Pons (tissue), 1 donor: ENCODE results near the gene ALAS1.
"Not testable (repeated sequence)": the region's sequence is repeated elsewhere in the genome, so short reads cannot be mapped to it uniquely, and the experiment has no call there.

Source experiments
- DNase-seq: peaks from one replicate; pipeline ENCODE4 v3.0.0-alpha.2; 2016; ENCODE audit warnings: low spot score

The ALAS1 gene

GRCh38 chr3:52197842-52198625 lies at the start of gene ALAS1:
ALAS1 (plus strand) TSS chr3:52198160; CDS start chr3:52199242, 1,082 bp downstream.
- DNase-seq = peak; percentile 90

DNA sequence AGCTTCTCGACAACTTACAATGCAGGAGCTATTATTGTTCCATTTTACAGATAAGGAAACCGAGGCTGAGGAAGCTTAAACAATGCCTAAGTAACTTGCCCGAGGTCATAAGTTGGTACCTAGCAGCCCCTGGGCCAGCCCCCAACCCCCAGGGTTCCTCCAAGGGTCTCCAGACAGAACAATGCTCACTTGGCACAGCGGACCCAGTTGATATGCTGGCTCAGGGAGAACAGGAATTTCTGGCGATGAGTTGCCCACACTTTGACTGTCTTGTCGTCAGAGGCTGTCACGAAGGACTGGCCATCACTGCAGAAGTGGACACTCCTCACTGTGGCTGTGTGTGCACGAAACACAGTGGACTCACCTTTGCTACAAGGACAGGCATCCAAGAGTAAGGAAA lies 48.9 kb upstream of the ALAS1 start:
- no peak for DNase-seq

DNA sequence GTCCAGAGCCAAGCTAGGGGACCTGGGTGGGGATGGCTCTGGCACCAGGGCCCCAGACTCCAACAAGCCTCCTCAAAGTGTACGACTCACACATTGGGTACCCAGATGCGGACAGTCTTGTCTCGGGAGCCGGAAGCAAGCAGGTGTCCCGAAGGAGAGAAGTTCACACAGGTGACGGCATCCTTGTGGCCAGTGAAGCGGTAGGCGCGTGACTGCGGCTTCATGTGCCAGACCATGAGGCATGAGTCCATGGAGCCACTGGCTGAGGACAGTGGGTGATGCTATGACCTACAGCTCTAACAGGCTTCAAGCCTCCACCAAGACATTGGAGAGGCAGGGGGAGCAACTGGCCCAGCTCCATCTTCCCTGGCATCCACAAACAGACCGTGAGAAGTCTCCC lies 48.2 kb upstream of the ALAS1 start:
- DNase-seq = no peak

- no peak for DNase-seq
Observed at GRCh38 chr3:52150357-52150756, 47.6 kb upstream of the ALAS1 start.

DNA sequence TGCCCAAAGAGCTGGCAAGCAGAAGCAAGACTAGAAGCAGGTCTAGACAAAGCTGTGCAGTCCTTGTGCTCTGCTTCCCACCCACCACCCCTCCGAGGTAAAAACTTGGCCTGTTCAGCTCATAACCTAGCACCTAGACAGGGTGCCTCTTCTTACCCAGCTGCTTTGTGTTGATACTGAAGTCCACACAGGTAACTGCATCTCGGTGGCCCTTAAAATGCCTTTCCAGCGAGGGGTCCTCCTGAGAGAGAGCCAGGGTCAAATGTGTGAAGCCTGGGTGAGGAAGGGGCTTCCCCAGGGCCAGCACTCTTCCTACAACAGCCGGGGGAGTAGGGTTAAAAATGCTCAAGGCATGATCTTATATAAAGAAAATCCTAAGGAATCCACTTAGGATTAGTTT lies 47.1 kb upstream of the ALAS1 start:
- DNase-seq = no peak

GRCh38 chr3:52151991-52152390 lies 46.0 kb upstream of the ALAS1 start:
- DNase-seq = not testable (repeated sequence)

GRCh38 chr3:52153389-52154096 lies 44.4 kb upstream of the ALAS1 start:
- no peak for DNase-seq

GRCh38 chr3:52154135-52155094 lies 43.5 kb upstream of the ALAS1 start, which contains the start of gene POC1A:
POC1A (minus strand) TSS chr3:52154423; CDS start chr3:52154372, 51 bp downstream.
- DNase-seq = peak; percentile 94

GRCh38 chr3:52155912-52156311 lies 42.0 kb upstream of the ALAS1 start:
- DNase-seq = no peak

DNA sequence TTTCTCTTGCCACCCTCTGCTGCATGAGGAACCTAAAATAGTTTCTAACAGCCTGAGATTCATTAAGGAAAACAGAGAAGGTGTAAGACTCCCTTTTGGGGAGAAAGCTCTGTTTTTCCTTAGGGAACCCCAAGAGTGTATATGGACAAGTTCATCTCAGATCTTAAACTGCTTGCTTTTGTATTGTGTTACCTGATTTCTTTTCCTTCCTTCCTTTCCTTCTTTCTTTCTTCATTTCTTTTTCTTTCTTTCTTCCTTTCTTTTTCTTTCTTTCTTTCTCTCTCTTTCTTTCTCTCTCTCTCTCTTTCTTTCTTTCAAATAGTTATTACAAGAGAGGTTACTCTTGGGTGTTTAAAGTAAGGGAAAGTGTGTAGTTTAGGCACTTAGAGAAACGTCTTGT lies 38.5 kb upstream of the ALAS1 start:
- no peak for DNase-seq

DNA sequence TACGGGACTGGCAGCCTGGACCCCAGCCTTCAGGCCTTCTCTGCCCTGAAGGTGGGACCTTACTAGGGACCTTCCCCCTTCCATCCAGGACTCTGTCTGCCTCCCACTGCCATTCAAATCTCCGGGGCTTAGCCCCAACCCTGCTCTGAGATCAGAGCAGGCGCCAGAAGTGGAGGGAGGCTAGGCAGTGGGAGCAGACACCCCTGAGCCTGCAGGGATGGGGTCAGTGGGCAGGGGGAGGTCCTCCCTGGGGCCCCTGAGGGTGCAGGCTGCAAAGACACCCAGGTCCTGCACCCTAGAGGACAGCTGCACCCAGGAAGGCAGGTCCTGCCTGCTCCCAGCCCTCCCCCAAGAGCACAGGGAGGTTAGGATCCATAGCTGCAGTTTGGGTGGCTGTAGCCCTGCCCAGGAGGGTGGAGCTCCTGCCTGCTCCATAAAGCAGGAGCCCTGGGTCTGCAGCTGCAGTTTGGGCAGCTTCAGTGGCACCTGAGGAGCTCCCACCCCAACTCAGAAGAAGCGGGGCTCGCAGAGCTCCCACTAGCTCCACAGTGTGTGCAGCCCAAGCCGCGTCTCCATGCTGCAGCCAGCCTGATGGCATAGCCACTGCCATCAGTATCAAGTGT lies 35.6 kb upstream of the ALAS1 start:
- no peak for DNase-seq

DNA sequence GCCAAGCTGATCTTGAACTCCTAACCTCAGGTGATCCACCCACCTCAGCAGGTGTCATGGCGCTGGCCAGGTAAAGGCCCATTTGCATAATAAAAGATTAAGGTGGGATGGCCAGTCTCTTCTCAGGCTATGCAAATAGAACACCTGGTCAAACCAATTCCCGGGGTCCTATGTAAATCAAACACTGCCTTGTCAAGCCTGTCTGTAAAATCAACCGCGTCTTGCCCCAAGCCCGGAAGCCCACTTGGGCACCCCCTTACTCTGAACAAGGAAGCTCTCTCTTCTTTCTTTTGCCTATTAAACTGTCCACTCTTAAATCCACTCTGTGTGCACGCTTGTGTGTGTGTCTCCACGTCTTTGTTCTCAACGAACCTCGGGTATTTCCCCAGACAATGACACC lies 30.7 kb upstream of the ALAS1 start:
- no peak for DNase-seq

DNA sequence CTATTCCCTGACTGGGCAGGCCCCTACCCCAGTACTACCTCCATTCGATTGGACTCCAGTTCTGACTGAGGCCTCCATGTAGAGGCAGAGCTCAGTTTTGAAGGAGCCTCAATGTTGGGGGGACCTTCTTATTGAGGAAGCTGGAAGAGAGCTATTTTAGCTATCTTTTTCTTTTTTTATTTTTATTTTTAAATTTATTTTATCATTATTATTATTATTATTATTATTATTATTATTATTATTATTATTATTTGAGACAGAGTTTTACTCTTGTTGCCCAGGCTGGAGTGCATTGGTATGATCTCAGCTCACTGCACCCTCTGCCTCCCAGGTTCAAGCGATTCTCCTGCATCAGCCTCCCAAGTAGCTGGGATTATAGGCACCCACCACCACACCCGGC lies 27.7 kb upstream of the ALAS1 start:
- DNase-seq = not testable (repeated sequence)

DNA sequence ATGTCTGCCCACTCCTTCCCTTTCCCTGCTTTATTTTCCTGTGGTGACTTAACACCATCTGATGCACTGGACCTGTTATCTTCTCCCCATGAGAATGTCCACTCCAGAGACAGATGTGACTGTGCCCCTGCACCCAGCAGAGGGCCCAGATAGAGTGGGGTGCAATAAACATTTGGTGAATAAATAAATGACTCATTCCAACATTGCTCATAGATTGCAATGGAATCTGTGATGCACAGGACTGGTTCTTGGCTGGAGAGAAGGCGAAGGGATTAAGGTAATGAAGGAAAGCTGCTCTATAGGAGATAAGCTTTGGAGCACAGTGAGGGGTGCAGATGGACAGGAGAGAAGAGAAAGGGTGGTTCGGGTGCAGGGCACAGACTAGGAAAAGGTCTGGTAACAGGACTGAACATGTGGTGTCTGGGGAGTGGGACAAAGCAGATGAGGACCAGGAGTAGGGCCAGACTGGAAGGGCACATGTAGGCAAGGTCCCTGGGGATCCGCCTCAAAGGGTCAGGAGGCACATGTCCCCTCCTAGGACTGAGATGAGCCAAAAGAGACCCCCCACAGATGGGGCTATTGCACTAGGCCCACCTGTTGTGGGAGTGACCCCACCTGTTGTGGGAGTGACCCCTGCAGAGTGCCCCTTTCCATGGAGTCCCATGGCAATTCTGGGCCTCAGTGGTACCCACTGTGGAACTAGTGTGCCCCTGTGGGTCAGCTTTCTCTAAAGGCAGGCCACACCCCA lies 26.3 kb upstream of the ALAS1 start:
- DNase-seq = no peak

- peak; percentile 86 for DNase-seq
Observed at GRCh38 chr3:52172262-52172757, 25.6 kb upstream of the ALAS1 start.

GRCh38 chr3:52173101-52173500 lies 24.9 kb upstream of the ALAS1 start:
- no peak for DNase-seq

- DNase-seq = no peak
Observed at GRCh38 chr3:52174896-52175295, 23.1 kb upstream of the ALAS1 start.

DNA sequence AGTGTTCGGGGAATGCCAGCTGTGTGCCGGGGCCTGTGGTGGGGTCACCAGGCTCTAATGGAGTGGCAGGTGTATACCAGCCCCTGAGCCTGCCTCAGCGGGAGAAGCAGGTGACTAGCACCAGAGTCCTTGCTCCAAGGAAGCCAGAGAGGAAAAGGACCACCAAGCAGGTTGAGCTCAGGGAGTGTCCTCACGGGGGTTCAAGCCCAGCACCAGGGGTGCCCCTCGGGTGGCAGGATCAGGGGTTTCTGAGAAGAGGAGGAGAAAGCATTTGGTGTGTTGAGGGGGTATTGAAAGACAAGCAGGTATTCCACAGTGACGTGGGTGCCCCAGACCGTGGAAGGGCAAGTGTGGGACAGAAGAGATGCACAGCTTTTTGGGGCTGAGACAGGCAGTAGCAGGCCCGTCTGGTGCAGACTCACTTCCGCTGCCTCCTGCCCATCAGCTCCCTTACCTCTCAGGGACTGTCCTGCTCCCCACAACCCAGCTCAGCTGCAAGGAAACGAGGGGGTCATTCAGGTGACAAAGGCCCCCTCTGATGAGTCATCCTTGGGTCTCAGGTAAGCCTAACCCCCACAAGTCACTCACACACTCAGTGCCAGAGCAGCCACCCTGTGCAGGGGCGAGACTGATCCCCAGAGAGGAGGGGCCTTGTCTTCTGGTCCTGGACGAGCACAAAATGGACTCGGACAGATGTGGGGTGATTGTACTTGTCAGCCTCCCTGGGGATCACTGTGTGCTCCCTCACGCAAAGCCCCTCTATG lies 22.4 kb upstream of the ALAS1 start:
- DNase-seq = no peak

GRCh38 chr3:52176180-52176752 lies 21.7 kb upstream of the ALAS1 start:
- DNase-seq = no peak
